Measurements from ENCODE around the gene RBL2. TPM values are rescaled to one million over a fixed set of nuclear protein-coding genes. Genes with fewer than 3 reads are reported as not detected.

RBL2 gene
- total and polyA plus RNA-seq, 2 of the 13 experiments (the other 11 are each of a cell fraction or from before 2014, with no cell fraction given) = 41.2 to 60.9 TPM

DNA sequence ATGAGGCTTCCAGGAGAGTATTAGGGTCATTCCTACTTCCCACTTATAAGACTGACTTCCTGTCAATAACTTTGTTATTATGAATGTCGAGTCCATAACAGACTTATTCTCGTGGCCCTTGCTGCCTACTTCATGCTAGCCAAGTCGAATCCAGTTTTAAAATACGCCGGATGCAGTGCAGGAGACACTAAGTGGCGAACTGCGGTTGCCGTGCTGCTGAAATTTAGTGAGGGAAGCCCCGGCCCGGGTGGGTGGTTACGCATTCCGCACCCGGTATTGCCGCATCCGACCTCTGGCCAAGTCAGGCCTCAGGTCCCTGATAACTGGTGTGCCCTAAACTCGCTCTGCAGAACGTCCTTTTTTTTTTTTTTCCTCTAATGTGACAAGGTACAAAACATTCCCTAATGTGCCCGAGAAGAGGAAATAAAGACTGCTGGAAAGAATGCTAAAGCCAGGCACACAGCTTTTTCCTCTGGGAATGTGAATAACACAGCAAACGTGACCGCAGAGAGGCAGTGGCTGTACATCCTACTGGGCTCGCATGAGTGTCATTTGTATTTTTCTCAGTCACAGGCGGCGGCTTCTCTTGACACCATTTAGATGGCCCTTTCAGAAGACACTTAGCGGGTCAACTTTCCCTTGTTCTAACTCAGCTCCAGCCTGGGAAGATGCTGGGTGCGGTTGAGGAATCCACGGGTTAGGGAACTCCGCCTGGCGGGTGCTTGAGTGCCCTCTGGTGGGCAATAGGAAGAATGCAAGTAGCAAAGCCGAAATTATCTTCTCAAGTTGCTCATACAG, 75.8 kb downstream of the RBL2 start (continued):
- TF ChIP-seq, protein P1, sequence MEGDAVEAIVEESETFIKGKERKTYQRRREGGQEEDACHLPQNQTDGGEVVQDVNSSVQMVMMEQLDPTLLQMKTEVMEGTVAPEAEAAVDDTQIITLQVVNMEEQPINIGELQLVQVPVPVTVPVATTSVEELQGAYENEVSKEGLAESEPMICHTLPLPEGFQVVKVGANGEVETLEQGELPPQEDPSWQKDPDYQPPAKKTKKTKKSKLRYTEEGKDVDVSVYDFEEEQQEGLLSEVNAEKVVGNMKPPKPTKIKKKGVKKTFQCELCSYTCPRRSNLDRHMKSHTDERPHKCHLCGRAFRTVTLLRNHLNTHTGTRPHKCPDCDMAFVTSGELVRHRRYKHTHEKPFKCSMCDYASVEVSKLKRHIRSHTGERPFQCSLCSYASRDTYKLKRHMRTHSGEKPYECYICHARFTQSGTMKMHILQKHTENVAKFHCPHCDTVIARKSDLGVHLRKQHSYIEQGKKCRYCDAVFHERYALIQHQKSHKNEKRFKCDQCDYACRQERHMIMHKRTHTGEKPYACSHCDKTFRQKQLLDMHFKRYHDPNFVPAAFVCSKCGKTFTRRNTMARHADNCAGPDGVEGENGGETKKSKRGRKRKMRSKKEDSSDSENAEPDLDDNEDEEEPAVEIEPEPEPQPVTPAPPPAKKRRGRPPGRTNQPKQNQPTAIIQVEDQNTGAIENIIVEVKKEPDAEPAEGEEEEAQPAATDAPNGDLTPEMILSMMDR (CRISPR knock-in tag; IDR thresholded peaks at IDR 0.05) = peak; percentile 88
- TF ChIP-seq, protein P2, sequence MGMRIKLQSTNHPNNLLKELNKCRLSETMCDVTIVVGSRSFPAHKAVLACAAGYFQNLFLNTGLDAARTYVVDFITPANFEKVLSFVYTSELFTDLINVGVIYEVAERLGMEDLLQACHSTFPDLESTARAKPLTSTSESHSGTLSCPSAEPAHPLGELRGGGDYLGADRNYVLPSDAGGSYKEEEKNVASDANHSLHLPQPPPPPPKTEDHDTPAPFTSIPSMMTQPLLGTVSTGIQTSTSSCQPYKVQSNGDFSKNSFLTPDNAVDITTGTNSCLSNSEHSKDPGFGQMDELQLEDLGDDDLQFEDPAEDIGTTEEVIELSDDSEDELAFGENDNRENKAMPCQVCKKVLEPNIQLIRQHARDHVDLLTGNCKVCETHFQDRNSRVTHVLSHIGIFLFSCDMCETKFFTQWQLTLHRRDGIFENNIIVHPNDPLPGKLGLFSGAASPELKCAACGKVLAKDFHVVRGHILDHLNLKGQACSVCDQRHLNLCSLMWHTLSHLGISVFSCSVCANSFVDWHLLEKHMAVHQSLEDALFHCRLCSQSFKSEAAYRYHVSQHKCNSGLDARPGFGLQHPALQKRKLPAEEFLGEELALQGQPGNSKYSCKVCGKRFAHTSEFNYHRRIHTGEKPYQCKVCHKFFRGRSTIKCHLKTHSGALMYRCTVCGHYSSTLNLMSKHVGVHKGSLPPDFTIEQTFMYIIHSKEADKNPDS (CRISPR knock-in tag; IDR thresholded peaks at IDR 0.05) = no peak
- TF ChIP-seq KLF16 (CRISPR knock-in tag; IDR thresholded peaks at IDR 0.05) (peak in 1 of 2 experiments; percentile 62; a peak in 1 of 4 replicates), GABPB1 (CRISPR knock-in tag; IDR thresholded peaks at IDR 0.05) (peak; percentile 53; the same call in 1 of the 2 replicates), FOSL2 (CRISPR knock-in tag; IDR thresholded peaks at IDR 0.05) (peak; percentile 55), DNMT1 (CRISPR knock-in tag; IDR thresholded peaks at IDR 0.05) (no peak; the same call in 1 of the 2 replicates), ZNF354B (CRISPR knock-in tag; IDR thresholded peaks at IDR 0.05) (no peak), ADNP (CRISPR knock-in tag; IDR thresholded peaks at IDR 0.05) (no peak), PAWR (CRISPR knock-in tag; IDR thresholded peaks at IDR 0.05; ENCODE audit: borderline replicate concordance) (no peak), ZSCAN22 (CRISPR knock-in tag; IDR thresholded peaks at IDR 0.05) (0 out of 2 replicates have a peak, but pooled peaks have one; percentile 9), ZNF253 (CRISPR knock-in tag; IDR thresholded peaks at IDR 0.05; ENCODE audit: borderline replicate concordance) (no peak), EP300 (IDR thresholded peaks at IDR 0.05; ENCODE audit: low read depth in 2 of 2, low read length in 2 of 2) (peak in 1 of 2 experiments; percentile 31; a peak in 1 of 4 replicates), EP300 (CRISPR knock-in tag; IDR thresholded peaks at IDR 0.05; ENCODE audit: borderline replicate concordance) (0 out of 2 replicates have a peak, but pooled peaks have one; percentile 23), CEBPB (IDR thresholded peaks at IDR 0.05; ENCODE audit: borderline replicate concordance, low read depth, low read length) (peak; percentile 94), HES4 (CRISPR knock-in tag; IDR thresholded peaks at IDR 0.05; ENCODE audit: borderline replicate concordance) (no peak), ZNF780A (CRISPR knock-in tag; IDR thresholded peaks at IDR 0.05) (no peak), BORCS8-MEF2B (CRISPR knock-in tag; IDR thresholded peaks at IDR 0.05) (0 out of 2 replicates have a peak, but pooled peaks have one; percentile 37)
- TF ChIP-seq, protein P3, sequence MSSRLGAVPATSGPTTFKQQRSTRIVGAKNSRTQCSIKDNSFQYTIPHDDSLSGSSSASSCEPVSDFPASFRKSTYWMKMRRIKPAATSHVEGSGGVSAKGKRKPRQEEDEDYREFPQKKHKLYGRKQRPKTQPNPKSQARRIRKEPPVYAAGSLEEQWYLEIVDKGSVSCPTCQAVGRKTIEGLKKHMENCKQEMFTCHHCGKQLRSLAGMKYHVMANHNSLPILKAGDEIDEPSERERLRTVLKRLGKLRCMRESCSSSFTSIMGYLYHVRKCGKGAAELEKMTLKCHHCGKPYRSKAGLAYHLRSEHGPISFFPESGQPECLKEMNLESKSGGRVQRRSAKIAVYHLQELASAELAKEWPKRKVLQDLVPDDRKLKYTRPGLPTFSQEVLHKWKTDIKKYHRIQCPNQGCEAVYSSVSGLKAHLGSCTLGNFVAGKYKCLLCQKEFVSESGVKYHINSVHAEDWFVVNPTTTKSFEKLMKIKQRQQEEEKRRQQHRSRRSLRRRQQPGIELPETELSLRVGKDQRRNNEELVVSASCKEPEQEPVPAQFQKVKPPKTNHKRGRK (CRISPR knock-in tag; IDR thresholded peaks at IDR 0.05) = no peak
- TF ChIP-seq, protein P4, sequence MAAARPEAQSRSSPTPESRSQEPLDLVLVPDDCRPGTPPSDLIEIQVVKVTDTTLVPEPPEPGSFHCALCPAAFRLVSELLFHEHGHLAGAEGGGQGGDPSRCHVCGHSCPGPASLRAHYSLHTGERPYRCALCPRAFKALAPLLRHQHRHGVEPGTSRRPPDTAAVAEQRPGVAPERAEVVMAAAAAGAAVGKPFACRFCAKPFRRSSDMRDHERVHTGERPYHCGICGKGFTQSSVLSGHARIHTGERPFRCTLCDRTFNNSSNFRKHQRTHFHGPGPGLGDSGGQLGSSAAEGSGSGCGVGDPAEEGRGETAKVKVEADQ (CRISPR knock-in tag; IDR thresholded peaks at IDR 0.05; ENCODE audit: borderline replicate concordance) = no peak
- TF ChIP-seq, protein P5, sequence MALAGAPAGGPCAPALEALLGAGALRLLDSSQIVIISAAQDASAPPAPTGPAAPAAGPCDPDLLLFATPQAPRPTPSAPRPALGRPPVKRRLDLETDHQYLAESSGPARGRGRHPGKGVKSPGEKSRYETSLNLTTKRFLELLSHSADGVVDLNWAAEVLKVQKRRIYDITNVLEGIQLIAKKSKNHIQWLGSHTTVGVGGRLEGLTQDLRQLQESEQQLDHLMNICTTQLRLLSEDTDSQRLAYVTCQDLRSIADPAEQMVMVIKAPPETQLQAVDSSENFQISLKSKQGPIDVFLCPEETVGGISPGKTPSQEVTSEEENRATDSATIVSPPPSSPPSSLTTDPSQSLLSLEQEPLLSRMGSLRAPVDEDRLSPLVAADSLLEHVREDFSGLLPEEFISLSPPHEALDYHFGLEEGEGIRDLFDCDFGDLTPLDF (CRISPR knock-in tag; IDR thresholded peaks at IDR 0.05) = no peak

All from HepG2 (cell line).